Stimulated activated CD8-positive, alpha-beta memory T cell treated with anti-CD3 and anti-CD28 coated beads, Interleukin-4, amount 100 ng/mL, for 1 hour (primary cell): ENCODE results near the gene RALGAPB.
A peak's percentile ranks its signal among the peaks of the same experiment; 100 is the strongest.
"Not testable (repeated sequence)": the region's sequence is repeated elsewhere in the genome, so short reads cannot be mapped to it uniquely, and the experiment has no call there.

Experiments used
- DNase-seq, 2 donors: peaks; one replicate each; pipeline ENCODE4 v3.0.0-alpha.2; 2020; ENCODE audit warnings: low read depth in 2 of 2, low spot score in 1 of 2

The RALGAPB gene

GRCh38 chr20:38472513-38473366 is at the start of gene RALGAPB:
TSS of gene RALGAPB (plus strand) at chr20:38472843. CDS start at chr20:38488433, 15,590 bp downstream.
- DNase-seq = peak; percentile 92 to 98

- DNase-seq = no peak
Observed at GRCh38 chr20:38423541-38423940, 49.1 kb upstream of the RALGAPB start.

GRCh38 chr20:38424401-38424800 is 48.2 kb upstream of the RALGAPB start:
- DNase-seq = no peak

GRCh38 chr20:38426006-38426897 is 46.4 kb upstream of the RALGAPB start:
- DNase-seq = no peak

GRCh38 chr20:38427655-38428023 is 45.0 kb upstream of the RALGAPB start:
- DNase-seq = no peak

GRCh38 chr20:38428800-38429199 is 43.8 kb upstream of the RALGAPB start:
- no peak for DNase-seq

- no peak for DNase-seq
Observed at GRCh38 chr20:38429301-38429700, 43.3 kb upstream of the RALGAPB start.

GRCh38 chr20:38430679-38431325 is 41.8 kb upstream of the RALGAPB start:
- DNase-seq = no peak

- DNase-seq = no peak
Observed at GRCh38 chr20:38432292-38432691, 40.4 kb upstream of the RALGAPB start.

- not testable (repeated sequence) for DNase-seq
Observed at GRCh38 chr20:38432870-38433269, 39.8 kb upstream of the RALGAPB start.

- no peak for DNase-seq
Observed at GRCh38 chr20:38433304-38433972, 39.2 kb upstream of the RALGAPB start.

GRCh38 chr20:38434301-38434741 is 38.3 kb upstream of the RALGAPB start:
- no peak for DNase-seq

GRCh38 chr20:38434770-38435554 is 37.7 kb upstream of the RALGAPB start, which contains the start of gene SNHG17:
TSS of gene SNHG17 (minus strand) at chr20:38435328.
- DNase-seq = peak; percentile 79

- no peak for DNase-seq
Observed at GRCh38 chr20:38435555-38435939, 37.1 kb upstream of the RALGAPB start.

GRCh38 chr20:38437796-38438195 is 34.8 kb upstream of the RALGAPB start:
- no peak for DNase-seq

- DNase-seq = not testable (repeated sequence)
Observed at GRCh38 chr20:38441110-38441509, 31.5 kb upstream of the RALGAPB start.

- no peak for DNase-seq
Observed at GRCh38 chr20:38441916-38442315, 30.7 kb upstream of the RALGAPB start.

- no peak for DNase-seq
Observed at GRCh38 chr20:38445381-38445796, 27.3 kb upstream of the RALGAPB start.

- DNase-seq = no peak
Observed at GRCh38 chr20:38445901-38446425, 26.7 kb upstream of the RALGAPB start.
